ENCODE measurements around the gene THYN1. TPM values are rescaled to one million over a fixed set of nuclear protein-coding genes. Genes with fewer than 3 reads are reported as not detected.
A peak's percentile ranks its signal among the peaks of the same experiment; 100 is the strongest.
"Not testable (repeated sequence)": the region's sequence is repeated elsewhere in the genome, so short reads cannot be mapped to it uniquely, and the experiment has no call there.

Gene THYN1
- polyA plus RNA-seq (2012; ENCODE audit: insufficient read depth, insufficient read length) = 294 TPM

DNA sequence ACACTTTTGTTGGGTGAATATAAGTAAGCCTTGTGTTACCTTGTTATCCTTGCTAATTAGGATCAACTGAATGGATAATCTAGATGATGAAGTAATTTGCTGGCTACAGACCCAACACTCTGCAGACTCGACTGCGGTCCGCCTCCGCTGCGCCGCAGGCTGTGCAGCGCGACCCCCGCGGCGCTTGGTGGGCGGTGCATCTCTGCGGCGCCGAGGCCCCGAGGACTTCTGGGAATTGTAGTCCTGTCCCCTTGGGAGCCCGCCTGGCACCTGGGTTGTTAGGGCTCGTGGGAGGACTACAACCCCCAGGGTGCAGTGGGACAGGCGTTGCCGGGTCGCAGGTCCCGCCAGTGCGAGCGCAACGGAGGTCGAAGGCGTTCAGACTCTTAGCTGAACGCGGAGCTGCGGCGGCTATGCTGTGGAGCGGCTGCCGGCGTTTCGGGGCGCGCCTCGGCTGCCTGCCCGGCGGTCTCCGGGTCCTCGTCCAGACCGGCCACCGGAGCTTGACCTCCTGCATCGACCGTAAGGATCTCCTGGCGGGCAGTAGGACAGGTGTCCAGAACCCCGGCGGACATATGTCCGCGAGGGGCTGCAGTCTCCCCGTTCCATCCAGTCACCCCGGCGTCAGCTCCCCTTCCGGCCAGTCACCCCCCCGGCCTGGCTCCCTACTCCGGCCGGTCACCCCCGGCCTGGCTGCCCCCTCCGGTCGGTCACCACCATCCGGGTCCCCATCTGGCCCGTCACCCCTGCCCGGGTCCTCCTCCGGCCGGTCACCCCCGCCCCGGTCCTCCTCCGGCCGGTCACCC lies at the start of gene THYN1, which contains the start of gene ACAD8:
THYN1 (minus strand) TSS at position 165 of the 806 bp plus-strand sequence. CDS start 470 bp downstream, outside the sequence.
ACAD8 (plus strand) TSS at position 381 of the 806 bp plus-strand sequence; CDS start at position 414, 33 bp downstream.
- peak within 1 kb of the TSS; percentile 84 for H3K4me3 ChIP-seq (ENCODE audit: low read length)
- DNase-seq (ENCODE audit: low read depth, low spot score) = peak; percentile 98

GRCh38 chr11:134294664-134295063 lies 41.5 kb upstream of the THYN1 start:
- H3K4me3 ChIP-seq (ENCODE audit: low read length) = no peak overlapping the region
- DNase-seq (ENCODE audit: low read depth, low spot score) = no peak

- DNase-seq (ENCODE audit: low read depth, low spot score) = no peak
- no peak overlapping the region for H3K4me3 ChIP-seq (ENCODE audit: low read length)
Observed at GRCh38 chr11:134293119-134294113, 40.3 kb upstream of the THYN1 start.

DNA sequence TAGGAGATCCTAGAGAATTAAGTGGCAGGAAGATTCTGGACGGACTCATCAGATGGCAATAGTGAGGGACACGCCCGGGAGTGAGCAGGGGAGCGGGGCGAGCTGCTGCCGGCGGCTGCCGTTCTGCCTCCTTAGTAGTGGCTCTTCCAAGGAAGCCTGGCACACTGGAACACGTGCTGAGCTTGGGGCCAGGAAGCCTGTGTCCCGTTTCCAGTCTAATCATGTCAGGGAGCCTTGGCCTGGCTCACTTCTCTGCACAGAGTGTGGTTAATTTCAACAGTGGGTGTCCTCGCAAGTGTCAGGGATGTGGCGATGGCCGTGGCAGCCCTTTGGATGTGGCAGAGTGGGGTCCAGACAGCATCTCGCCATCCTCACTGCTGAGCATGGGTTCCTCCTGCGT lies 39.5 kb upstream of the THYN1 start:
- no peak for DNase-seq (ENCODE audit: low read depth, low spot score)
- H3K4me3 ChIP-seq (ENCODE audit: low read length) = no peak overlapping the region

DNA sequence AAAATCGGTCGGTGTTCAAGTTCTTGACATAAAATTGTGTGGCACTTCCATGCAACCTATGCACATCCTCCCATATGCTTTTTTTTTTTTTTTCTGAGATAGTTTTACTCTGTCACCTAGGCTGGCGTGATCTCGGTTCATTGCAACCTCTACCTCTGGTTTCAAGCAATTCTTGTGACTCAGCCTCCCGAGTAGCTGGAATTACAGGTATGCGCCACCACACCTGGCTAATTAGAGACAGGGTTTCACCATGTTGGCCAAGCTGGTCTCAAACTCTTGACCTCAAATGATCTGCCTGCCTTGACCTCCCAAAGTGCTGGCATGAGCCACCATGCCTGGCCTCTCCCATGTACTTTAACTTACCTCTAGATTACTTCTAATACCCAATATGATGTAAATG lies 38.0 kb upstream of the THYN1 start:
- no peak overlapping the region for H3K4me3 ChIP-seq (ENCODE audit: low read length)
- DNase-seq (ENCODE audit: low read depth, low spot score) = no peak

DNA sequence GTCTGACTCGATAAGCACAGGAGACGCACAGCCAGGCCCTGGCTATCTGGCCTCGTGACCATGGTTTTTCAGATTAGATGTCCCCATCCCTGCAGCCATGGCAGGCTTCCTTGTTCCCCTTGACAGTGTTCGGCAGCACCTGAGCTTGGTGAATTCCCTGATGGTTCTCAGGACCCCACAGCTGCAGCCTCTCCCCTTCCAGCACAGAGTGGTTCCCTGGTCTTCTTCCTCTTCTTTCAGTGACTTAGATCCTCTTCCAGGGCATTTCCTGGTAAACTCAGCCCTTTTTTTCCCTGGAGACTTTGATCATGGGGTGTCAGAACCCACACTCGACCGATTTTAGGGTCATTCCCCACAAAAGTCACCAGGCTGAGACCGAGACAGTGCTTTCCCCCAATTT lies 37.5 kb upstream of the THYN1 start:
- no peak for DNase-seq (ENCODE audit: low read depth, low spot score)
- no peak overlapping the region for H3K4me3 ChIP-seq (ENCODE audit: low read length)

- no peak overlapping the region for H3K4me3 ChIP-seq (ENCODE audit: low read length)
- DNase-seq (ENCODE audit: low read depth, low spot score) = no peak
Observed at GRCh38 chr11:134289789-134290188, 36.6 kb upstream of the THYN1 start.

DNA sequence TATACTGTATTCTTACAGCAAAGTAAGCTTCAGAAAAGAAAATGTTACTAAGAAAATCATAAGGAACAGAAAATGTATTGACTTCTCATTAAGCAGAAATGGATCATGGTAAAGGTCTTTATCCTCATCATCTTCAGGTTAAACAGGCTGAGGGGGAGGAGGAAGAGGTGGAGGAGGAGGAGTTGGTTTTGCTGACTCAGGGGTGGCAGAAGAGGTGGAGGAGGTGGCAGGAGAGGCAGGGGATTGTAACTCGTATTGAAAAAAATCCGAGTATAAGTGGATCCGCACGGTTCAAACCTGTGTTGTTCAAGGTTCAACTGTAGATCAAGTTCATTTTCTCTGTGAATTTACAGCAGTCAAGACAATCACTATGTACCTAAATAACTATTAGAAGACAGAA lies 36.0 kb upstream of the THYN1 start:
- H3K4me3 ChIP-seq (ENCODE audit: low read length) = no peak overlapping the region
- DNase-seq (ENCODE audit: low read depth, low spot score) = no peak

DNA sequence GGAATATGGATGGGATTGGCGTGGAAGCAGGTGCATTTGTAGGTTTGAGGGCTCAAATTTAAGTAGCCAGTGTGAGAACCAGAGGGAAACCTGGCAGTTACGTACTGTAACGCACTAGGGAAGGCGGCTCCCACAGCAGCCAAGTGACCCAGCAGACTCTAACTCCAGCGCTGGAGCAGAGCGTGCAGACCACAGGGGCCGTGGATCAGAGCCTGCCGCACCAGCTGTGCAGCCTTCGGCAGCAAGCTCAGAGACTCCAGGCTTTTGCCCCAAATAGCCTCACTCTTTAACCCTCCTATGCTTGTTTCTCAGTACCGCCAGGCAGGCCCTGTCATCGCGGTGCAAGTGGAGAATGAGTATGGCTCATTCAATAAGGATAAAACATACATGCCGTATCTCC lies 35.3 kb upstream of the THYN1 start:
- no peak for DNase-seq (ENCODE audit: low read depth, low spot score)
- H3K4me3 ChIP-seq (ENCODE audit: low read length) = no peak overlapping the region

- no peak overlapping the region for H3K4me3 ChIP-seq (ENCODE audit: low read length)
- no peak for DNase-seq (ENCODE audit: low read depth, low spot score)
Observed at GRCh38 chr11:134287561-134287960, 34.4 kb upstream of the THYN1 start.

GRCh38 chr11:134284349-134284748 lies 31.2 kb upstream of the THYN1 start:
- not testable (repeated sequence) for DNase-seq (ENCODE audit: low read depth, low spot score); H3K4me3 ChIP-seq (ENCODE audit: low read length)

GRCh38 chr11:134283461-134284230 lies 30.5 kb upstream of the THYN1 start:
- DNase-seq (ENCODE audit: low read depth, low spot score) = no peak
- H3K4me3 ChIP-seq (ENCODE audit: low read length) = no peak overlapping the region

DNA sequence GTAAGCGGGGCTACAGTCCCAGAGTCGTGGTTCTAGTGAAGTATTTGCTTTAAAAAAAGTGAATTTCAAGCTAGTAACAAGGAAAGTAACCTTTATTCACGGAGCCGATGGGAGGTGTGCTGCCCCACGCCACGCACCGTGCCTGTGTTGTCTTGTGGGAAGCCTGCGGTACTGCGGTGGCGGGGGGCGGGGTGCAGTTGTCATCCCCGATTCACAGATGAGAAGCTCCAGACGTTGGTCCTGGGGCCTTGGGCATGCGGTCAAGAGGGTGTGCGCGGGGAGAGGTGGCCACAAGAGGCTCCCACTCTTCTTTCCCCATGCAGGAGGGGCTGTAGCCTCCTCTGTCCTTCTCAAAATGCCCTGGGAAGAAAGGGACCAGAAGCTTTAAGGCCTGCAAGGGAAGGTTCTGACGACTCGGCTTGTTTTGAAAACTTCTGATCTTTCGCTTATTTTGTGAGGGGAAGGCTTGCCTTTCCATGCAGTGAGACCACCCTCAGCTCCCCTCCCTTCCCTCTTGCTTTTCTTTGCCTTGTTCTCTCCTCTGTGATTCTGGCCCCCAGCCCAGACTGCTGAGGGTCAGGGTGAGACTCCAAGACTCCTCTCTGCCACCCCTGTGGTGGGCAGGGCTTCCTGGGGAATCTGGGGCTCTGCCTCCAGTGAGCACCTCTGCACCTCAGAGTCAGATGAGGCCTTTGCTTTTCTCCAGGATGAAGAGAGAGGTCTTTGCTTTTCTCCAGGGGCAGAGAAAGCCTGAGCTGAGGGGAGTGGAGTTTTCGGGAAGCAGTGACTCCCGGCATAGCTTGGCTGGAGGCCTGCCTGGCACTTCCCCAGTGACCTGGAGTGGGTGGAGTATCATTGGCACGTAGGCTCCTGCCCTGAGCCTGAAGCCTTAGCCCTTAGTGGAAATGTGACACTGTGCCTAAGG lies 29.2 kb upstream of the THYN1 start:
- no peak for DNase-seq (ENCODE audit: low read depth, low spot score)
- no peak overlapping the region for H3K4me3 ChIP-seq (ENCODE audit: low read length)

- H3K4me3 ChIP-seq (ENCODE audit: low read length); DNase-seq (ENCODE audit: low read depth, low spot score): not testable (repeated sequence)
Observed at GRCh38 chr11:134281635-134282034, 28.5 kb upstream of the THYN1 start.

GRCh38 chr11:134278356-134278755 lies 25.2 kb upstream of the THYN1 start:
- H3K4me3 ChIP-seq (ENCODE audit: low read length) = no peak overlapping the region
- no peak for DNase-seq (ENCODE audit: low read depth, low spot score)

DNA sequence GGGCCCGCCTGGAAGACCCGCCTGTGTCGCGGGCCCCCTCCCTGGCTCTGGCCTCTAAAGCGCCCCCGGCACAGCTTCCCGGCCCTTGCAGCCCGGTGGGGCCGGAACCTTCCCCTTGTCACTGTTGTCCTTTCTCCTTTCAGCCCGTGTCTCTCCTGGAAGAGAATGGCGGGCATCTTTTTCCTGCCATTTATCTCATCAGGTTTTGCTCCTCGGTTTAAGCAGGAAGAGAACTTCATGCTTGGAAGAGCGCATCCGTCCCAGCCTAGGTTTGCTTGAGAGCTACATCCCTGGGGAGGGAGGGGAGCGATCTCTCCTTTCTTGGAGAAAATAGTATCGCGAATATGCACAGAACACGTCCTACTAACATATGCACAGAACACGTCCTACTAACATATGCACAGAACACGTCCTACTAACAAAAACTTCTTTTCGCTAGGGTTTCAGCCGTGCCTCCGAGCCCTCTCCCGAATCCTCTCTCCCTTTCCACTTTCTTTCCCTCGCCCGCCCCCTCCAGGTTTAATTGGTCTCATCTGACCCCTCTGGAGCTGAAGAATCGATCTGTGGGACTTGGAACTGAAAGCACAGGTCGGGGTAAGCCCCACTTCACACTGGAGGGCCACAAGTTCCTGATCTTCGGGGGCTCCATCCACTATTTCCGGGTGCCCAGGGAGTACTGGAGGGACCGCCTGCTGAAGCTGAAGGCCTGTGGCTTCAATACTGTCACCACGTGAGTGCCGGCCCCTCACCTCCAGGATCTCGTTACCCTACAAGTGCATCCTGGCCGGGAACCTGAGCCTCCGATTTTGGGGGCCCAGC lies 24.2 kb upstream of the THYN1 start:
- peak overlapping the region; percentile 97 for H3K4me3 ChIP-seq (ENCODE audit: low read length)
- DNase-seq (ENCODE audit: low read depth, low spot score) = no peak

Measured in Jurkat, Clone E6-1 (cell line).